Calu3 (cell line): ENCODE results near the gene PUS3. TPM values are rescaled to one million over a fixed set of nuclear protein-coding genes. Genes with fewer than 3 reads are reported as not detected.
"Not testable (repeated sequence)": the region's sequence is repeated elsewhere in the genome, so short reads cannot be mapped to it uniquely, and the experiment has no call there.

Source experiments
- BruUV-seq: library from RNA; stranded (reverse); fragments of 400-500 nt; replicated peaks from 2 replicates; lab custom pipeline; 2021; lab: Mats Ljungman, UMichigan
- CTCF ChIA-PET: fragments of 300-600 bp; sonication (Branson Sonifier 250); formaldehyde crosslinking; loops from one replicate; lab custom pipeline; 2022; ENCODE audit warnings: antibody characterized with exemption; lab: Charles Lee
- DNase-seq: peaks from one replicate; pipeline ENCODE4 v3.0.0; 2022
- H3K27ac Mint-ChIP-seq: one replicate; pipeline ENCODE4 v1.8.0; 2022; ENCODE audit warnings: mixed read lengths; ENCODE audit not compliant: unreplicated experiment
- H3K27me3 Mint-ChIP-seq: one replicate; pipeline ENCODE4 v1.8.0; 2022; ENCODE audit warnings: mixed read lengths; ENCODE audit not compliant: unreplicated experiment
- H3K36me3 Mint-ChIP-seq: one replicate; pipeline ENCODE4 v1.8.0; 2022; ENCODE audit warnings: mild to moderate bottlenecking, moderate library complexity, mixed read lengths; ENCODE audit not compliant: insufficient read depth, unreplicated experiment
- H3K4me1 Mint-ChIP-seq: one replicate; pipeline ENCODE4 v1.8.0; 2022; ENCODE audit warnings: mild to moderate bottlenecking, low read depth, mixed read lengths; ENCODE audit not compliant: unreplicated experiment
- H3K4me3 Mint-ChIP-seq: one replicate; pipeline ENCODE4 v1.8.0; 2022; ENCODE audit warnings: mild to moderate bottlenecking, low read depth, moderate library complexity, mixed read lengths; ENCODE audit not compliant: unreplicated experiment
- H3K9me3 Mint-ChIP-seq: one replicate; pipeline ENCODE4 v1.8.0; 2022; ENCODE audit warnings: low read depth, mixed read lengths; ENCODE audit not compliant: unreplicated experiment
- CTCF ChIP-seq: fragments of 200-600 bp; IDR thresholded peaks from one replicate; pipeline ENCODE4 v1.8.0; 2022; ENCODE audit warnings: antibody characterized with exemption; ENCODE audit not compliant: unreplicated experiment
- intact Hi-C: fragments of 100-400 bp; cut with micrococcal nuclease; formaldehyde crosslinking; loops from one replicate; pipeline ENCODE4 v1.10.0; 2022; ENCODE audit not compliant: unreplicated experiment
- total RNA-seq: library from RNA; stranded (reverse); gene quantifications from 2 replicates; pipeline ENCODE4 v1.2.3, GENCODE V29; 2022

Gene PUS3
- total RNA-seq, 1 experiment from 2014 or later = 10.4 TPM

- Mint-ChIP-seq H3K27ac (no peak overlapping the region), H3K36me3 (no peaks in the 10 kb centered on the region), H3K4me1 (no peaks in the 10 kb centered on the region), H3K9me3 (no peaks in the 10 kb centered on the region), H3K27me3 (peaks cover 53% of the 10 kb centered on the region), H3K4me3 (no peak overlapping the region)
- intact Hi-C loops = no loop called here
- no peak for TF ChIP-seq CTCF
- no TSS peak for BruUV-seq
- DNase-seq = no peak
- CTCF ChIA-PET = no interaction called here
Measured at GRCh38 chr11:125922156-125922555, 19.1 kb upstream of the PUS3 start.

DNA sequence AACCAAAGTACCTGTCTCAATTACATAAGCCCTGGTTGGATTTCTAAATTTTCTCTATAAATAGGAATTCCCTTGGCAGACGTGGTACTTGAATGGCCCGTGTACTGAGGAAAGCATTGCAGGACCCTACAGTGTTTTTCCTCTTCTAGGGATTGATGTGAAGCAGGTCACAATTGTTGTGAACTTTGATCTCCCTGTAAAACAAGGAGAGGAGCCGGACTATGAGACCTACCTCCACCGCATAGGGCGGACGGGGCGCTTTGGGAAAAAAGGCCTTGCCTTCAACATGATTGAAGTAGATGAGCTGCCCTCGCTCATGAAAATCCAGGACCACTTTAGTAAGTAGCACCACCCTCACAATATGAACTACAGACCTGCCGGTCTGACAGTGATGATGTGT, 18.0 kb upstream of the PUS3 start:
- intact Hi-C loops = no loop called here
- DNase-seq = no peak
- CTCF ChIA-PET = no interaction called here
- no TSS peak for BruUV-seq
- TF ChIP-seq CTCF = no peak
- peaks cover 9% of the 10 kb centered on the region for H3K4me1 Mint-ChIP-seq
- H3K27ac Mint-ChIP-seq = no peak overlapping the region
- H3K27me3 Mint-ChIP-seq = peaks cover 53% of the 10 kb centered on the region
- H3K9me3 Mint-ChIP-seq = no peaks in the 10 kb centered on the region
- H3K4me3 Mint-ChIP-seq = no peak overlapping the region
- no peaks in the 10 kb centered on the region for H3K36me3 Mint-ChIP-seq

DNA sequence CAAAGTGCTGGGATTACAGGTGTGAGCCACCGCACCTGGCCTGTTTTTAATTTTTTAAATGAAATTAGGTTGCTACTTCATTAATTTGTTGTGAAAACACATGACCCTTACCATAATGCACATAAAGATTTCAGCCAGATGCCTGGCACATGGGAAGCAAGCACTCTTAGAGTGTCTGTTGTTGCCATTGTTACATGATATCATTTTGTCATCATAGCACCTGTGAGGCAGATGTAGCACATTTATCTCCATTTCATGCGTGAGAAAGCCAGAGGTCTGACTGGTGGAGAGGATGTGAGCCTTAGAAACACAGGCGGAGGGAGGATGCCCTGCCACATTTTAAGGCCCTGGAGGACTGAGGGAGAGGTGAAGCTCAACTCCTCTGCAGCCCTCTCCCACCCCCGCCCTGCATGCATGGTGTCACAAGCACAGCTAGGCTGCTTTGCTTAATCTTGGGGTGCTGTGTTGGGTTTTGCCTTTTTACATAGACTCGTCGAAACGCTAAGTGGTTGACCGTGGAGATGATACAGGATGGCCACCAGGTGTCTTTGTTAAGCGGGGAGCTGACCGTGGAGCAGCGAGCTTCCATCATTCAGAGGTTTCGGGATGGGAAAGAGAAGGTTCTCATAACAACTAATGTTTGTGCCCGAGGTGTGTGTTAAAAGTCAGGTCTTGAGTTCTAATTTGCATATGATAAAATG, 15.3 kb upstream of the PUS3 start:
- no peak for TF ChIP-seq CTCF
- Mint-ChIP-seq H3K27ac (no peak overlapping the region), H3K4me1 (peaks cover 9% of the 10 kb centered on the region), H3K9me3 (no peaks in the 10 kb centered on the region), H3K27me3 (peaks cover 50% of the 10 kb centered on the region), H3K4me3 (no peak overlapping the region), H3K36me3 (no peaks in the 10 kb centered on the region)
- no peak for DNase-seq
- no TSS peak for BruUV-seq
- intact Hi-C loops = no loop called here
- CTCF ChIA-PET = no interaction called here

GRCh38 chr11:125916683-125917347, 13.8 kb upstream of the PUS3 start:
- Mint-ChIP-seq H3K4me3 (no peak overlapping the region), H3K36me3 (no peaks in the 10 kb centered on the region), H3K9me3 (no peaks in the 10 kb centered on the region), H3K4me1 (peaks cover 9% of the 10 kb centered on the region), H3K27me3 (peaks cover 54% of the 10 kb centered on the region), H3K27ac (no peak overlapping the region)
- no peak for TF ChIP-seq CTCF
- intact Hi-C loops = no loop called here
- CTCF ChIA-PET = no interaction called here
- peak; percentile 23 for DNase-seq
- BruUV-seq = no TSS peak

GRCh38 chr11:125914601-125915000, 11.6 kb upstream of the PUS3 start:
- H3K9me3 Mint-ChIP-seq, DNase-seq, H3K36me3 Mint-ChIP-seq, intact Hi-C loops, H3K27ac Mint-ChIP-seq, H3K4me3 Mint-ChIP-seq, H3K4me1 Mint-ChIP-seq, BruUV-seq, CTCF ChIA-PET: not testable (repeated sequence)
- H3K27me3 Mint-ChIP-seq = peaks cover 71% of the 10 kb centered on the region
